Stimulated activated CD4-positive, alpha-beta T cell treated with anti-CD3 and anti-CD28 coated beads, TNF-alpha, amount 100 ng/mL, for 24 hours (primary cell): Measurements from ENCODE around the gene GABARAPL1.
A peak's percentile ranks its signal among the peaks of the same experiment; 100 is the strongest.

Source experiments
- DNase-seq, 3 experiments: peaks; one replicate each; pipeline ENCODE4 v3.0.0-alpha.2; 2020; ENCODE audit warnings: low read depth in 3 of 3

Gene GABARAPL1

DNA sequence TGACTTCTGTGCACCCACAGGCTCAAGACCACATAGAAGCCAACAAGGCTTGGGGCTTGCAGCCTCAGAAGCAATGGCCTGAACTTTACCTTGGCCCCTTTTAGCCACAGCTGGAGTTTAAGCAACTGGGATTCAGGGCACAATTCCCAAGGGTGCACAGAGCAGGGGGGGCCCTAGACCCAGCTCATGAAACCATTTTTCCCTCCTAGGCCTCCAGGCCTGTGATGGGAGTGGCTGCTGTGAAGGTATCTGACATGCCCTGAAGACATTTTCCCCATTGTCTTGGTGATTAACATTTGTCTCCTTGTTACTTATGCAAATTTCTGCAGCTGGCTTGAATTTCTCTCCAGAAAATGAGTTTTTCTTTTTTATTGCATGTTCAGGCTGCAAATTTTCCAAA is 21.9 kb downstream of the GABARAPL1 start:
- DNase-seq = no peak

- DNase-seq = peak in 1 of 3 experiments; percentile 26
These were observed 23.3 kb downstream of the GABARAPL1 start for GRCh38 chr12:10235761-10236631.

DNA sequence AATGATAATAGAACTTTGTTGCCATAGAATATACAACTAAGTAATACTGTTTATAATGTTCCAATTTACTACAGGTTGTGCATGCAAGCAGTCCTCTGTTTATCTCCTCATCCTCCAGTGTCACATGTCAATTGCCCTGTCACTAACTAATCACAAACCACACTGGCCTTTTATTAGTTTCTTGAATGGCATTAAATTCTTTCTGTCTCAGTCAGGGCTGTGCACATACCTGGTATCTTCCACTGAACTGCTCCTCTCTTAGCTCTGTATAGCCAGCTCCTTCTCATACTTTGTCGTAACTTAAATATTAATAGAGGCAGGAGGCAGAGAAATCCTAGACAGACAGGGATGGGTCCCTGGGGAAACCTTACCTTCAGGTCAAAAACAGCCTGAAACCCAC is 24.0 kb downstream of the GABARAPL1 start:
- no peak for DNase-seq

- DNase-seq = no peak
These were observed 25.8 kb downstream of the GABARAPL1 start for GRCh38 chr12:10238526-10238925.

- no peak for DNase-seq
These were observed 28.6 kb downstream of the GABARAPL1 start for GRCh38 chr12:10241290-10241689.

DNA sequence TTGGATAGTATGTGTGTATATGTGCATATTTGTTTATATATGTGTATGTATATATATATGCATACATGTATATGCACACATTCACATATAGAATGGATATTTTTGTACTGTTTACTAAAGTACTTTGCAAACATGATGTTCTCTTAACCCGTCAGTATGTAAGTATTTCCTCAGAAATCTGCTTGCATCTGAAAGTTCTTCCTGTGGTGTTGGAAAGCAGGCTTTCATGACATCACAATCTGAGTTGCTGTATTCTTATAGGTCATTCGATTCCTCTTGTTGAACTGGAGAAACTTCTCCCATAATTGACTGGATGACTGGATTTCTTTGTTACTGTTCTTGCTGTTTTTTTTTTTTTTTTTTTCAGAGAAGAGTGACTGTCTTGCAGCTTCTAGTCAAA is 29.1 kb downstream of the GABARAPL1 start:
- no peak for DNase-seq

GRCh38 chr12:10242539-10242938 is 29.9 kb downstream of the GABARAPL1 start:
- no peak for DNase-seq

DNA sequence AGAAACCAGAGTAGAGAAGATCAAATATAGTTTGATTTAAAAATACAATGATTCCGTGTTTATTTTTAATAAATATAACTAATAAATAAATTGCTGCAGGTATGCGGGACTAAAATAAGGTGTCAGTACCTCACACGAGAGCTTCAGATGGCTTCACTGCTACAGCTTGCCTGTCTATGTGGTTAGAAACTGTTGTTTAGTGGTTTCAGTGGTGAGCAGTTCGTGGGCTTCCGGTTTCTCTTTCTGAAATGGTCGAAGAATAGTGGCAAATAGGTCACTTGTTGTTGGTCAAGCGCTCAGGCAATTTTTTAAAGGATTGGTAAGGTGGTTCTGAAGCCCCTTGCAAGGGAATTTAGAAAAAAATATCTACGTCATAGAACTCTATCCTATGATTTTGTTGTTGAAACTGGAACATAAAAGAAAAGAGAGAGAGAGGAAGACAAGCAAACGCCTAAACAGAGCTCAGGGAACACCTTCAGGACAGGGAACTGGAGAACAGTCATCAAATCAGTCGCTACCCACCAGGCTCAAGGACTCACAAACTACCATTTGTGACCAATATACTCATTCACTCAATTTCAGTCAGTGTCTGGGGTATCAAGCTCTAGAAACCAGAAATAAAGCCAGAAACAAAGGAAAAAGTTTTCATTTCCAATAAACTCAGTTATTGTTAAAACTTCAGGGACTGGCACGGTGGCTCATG is 31.3 kb downstream of the GABARAPL1 start:
- DNase-seq = no peak

DNA sequence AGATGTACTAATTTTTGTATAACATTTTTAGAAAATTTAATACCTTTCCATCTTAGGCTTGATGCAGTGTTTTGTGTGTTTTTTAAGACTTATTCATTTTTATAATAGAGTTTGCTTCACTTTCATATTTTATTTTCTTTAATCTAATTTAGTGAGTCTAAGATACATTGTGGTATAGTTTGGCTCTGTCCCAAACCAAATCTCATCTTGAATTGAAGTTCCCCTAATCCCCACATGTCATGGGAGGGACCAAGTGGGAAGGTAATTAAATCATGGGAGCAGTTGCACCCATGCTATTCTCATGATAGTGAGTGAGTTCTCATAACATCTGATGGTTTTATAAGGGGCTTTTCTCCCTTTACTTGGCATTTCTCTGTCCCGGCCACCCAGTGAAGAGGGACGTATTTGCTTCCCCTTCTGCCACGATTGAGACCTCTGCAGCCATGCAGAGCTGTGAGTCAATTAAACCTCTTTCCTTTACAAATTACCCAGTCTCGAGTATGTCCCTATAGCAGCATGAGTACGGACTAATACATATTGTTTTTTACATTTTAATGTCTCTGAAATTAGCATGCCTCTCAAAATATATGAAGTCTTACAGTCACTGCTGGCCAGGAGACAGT is 34.9 kb downstream of the GABARAPL1 start:
- DNase-seq = no peak

DNA sequence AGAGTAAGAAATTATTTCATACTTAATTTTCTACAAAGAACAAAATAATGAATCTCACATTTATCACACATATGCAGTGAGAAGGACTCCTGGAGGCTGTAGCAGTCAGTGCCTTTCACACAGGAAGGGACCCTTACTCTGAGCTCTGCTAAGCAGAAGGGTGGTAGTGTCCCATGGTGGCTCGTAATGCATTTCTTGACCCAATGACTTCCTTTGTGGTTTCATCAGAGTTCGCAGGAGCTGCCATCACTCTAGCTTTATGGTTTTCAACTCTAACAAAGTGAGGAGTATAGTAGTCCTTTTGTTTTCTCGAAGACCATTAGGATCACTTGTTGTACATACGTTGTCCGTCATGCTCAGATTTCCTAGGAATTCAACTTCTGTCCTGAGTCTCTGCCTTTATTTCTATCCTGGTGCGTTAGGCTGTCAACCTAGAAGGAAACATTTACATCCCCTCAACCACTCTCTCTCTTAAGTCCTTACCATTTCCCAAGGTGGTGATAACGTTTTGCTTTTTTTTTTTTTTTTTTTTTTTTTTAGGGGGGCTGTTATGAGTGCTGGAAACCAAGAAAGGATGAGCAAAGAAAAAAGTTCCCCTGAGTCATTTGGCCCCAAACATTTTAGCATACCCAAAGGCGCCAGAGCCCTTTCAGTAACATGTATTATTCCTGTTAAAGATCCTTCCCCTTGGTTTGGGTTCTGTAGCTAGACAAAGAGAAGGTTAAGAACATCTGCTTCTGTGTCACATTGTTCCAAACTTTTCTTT is 37.2 kb downstream of the GABARAPL1 start:
- DNase-seq = no peak

- no peak for DNase-seq
These were observed 39.0 kb downstream of the GABARAPL1 start for GRCh38 chr12:10251669-10252068.

DNA sequence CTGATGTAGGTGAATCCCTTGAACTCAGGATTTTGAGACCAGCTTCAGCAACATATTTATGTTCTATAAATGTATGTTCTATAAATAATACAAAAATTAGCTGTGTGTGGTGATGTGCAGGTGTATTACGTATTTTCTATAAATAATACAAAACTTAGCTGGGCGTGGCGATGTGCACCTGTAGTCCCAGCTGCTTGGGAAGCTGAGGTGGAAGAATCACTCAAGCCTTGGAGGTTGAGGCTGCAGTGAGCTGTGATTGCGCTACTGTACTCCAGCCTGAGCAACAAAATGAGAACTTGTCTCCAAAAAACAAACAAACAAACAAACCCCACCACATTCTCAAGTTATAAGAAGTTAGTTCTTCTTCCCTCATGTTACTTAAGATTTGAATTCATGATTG is 39.5 kb downstream of the GABARAPL1 start:
- DNase-seq = no peak

DNA sequence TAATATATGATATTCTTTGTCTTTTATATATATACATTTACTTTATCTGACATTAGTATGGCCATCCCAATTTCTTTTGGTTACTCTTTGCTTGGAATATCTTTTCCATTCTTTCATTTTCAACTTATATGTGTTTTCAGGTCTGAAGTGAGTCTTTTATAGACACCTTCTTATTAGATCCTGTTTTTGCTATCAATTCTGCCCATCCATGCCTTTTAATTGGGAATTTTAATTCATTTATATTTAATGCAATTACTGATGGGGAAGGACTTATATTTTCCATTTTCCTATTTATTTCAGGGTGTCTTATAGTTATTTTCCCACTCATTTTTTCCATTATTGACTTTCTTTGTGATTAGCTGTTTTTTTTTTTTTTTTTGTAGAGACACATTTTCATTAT is 43.4 kb downstream of the GABARAPL1 start:
- DNase-seq = no peak

DNA sequence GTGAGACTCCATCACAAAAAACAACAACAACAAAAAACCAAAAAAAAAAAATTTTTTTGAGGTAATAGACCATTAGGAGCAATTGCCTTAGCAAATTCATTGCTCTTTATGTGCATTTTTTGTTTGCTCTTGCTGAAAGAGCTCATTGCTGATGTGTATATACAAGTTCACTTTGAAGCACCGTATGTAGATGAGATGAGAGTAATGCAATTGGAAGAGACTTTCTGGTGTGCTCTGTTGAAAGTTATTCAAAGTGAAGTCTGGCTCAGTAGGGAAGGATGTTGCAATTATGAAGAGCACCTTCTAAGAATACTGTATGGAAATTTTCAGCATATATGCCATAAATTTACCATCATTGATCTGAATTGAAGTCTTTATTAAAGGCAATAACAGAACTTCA is 48.2 kb downstream of the GABARAPL1 start:
- no peak for DNase-seq

DNA sequence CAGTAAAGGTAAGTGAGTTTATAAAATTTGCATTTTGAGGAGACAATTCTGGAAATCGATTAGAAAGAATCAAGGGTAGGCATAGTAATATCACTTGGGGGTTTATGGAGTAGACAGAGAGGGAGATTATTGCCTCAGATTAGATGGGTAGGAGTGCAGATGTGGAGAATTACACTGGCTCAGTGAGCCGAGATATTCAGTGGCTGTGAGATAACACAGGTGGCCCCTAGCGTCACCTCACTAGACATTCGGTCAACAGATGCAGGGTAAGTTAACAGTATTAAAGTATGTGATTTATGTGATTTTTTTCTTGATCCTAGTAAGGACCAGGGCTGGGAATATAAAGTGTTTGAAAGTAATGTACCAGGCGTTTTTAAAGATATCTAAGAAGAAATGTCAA is 55.4 kb downstream of the GABARAPL1 start:
- DNase-seq = no peak

- no peak for DNase-seq
These were observed 59.8 kb downstream of the GABARAPL1 start for GRCh38 chr12:10272467-10272866.
